SJCRH30 (cell line): ENCODE measurements around the gene SCAPER. TPM values are rescaled to one million over a fixed set of nuclear protein-coding genes. Genes with fewer than 3 reads are reported as not detected.

Experiments used
- DNase-seq, 2 experiments: peaks; one replicate each; pipeline ENCODE4 v3.0.0-alpha.2; 2015 to 2020
- H3K27ac ChIP-seq: fragments of 250-450 bp; sonication (Bioruptor Pico); 2 replicates; pipeline ENCODE4 v1.5.1; 2020; ENCODE audit warnings: mild to moderate bottlenecking, moderate library complexity
- H3K27me3 ChIP-seq: fragments of 250-450 bp; sonication (Bioruptor Pico); 2 replicates; pipeline ENCODE4 v1.5.1; 2020; ENCODE audit warnings: mild to moderate bottlenecking, moderate library complexity
- H3K36me3 ChIP-seq: fragments of 250-450 bp; sonication (Bioruptor Pico); 2 replicates; pipeline ENCODE4 v1.5.1; 2020; ENCODE audit warnings: mild to moderate bottlenecking, moderate library complexity
- H3K4me1 ChIP-seq: fragments of 250-450 bp; sonication (Bioruptor Pico); 2 replicates; pipeline ENCODE4 v1.5.1; 2020; ENCODE audit warnings: mild to moderate bottlenecking, moderate library complexity
- H3K4me3 ChIP-seq: fragments of 250-450 bp; sonication (Bioruptor Pico); 2 replicates; pipeline ENCODE4 v1.5.1; 2020; ENCODE audit warnings: mild to moderate bottlenecking, moderate library complexity
- H3K9me3 ChIP-seq: fragments of 250-450 bp; sonication (Bioruptor Pico); replicated peaks from 2 replicates; pipeline ENCODE4 v1.5.1; 2020; ENCODE audit warnings: mild to moderate bottlenecking, moderate library complexity
- total RNA-seq: library from RNA; depleted of rRNA; stranded (reverse); fragments of >200 nt; shearing (Covaris generic); gene quantifications from 2 replicates; pipeline ENCODE4 v1.2.3, GENCODE V29; 2014

SCAPER gene
- total RNA-seq, 1 experiment from 2014 or later = 15.1 TPM

GRCh38 chr15:76358453-76358852 lies 546.7 kb downstream of the SCAPER start:
- Histone ChIP-seq H3K27ac (no peak overlapping the region), H3K9me3 (no peaks in the 10 kb centered on the region), H3K36me3 (no peaks in the 10 kb centered on the region), H3K4me3 (no peak overlapping the region), H3K27me3 (no peaks in the 10 kb centered on the region), H3K4me1 (no peaks in the 10 kb centered on the region)
- no peak for DNase-seq

- no peaks in the 10 kb centered on the region for H3K4me1 ChIP-seq
- no peak overlapping the region for H3K27ac ChIP-seq
- no peaks in the 10 kb centered on the region for H3K36me3 ChIP-seq
- no peak for DNase-seq
- H3K27me3 ChIP-seq = no peaks in the 10 kb centered on the region
- no peak overlapping the region for H3K4me3 ChIP-seq
- no peaks in the 10 kb centered on the region for H3K9me3 ChIP-seq
Measured at GRCh38 chr15:76354823-76355440, 550.2 kb downstream of the SCAPER start.

- DNase-seq = no peak
- Histone ChIP-seq H3K9me3 (no peaks in the 10 kb centered on the region), H3K27ac (no peak overlapping the region), H3K36me3 (no peaks in the 10 kb centered on the region), H3K4me3 (no peak overlapping the region), H3K27me3 (no peaks in the 10 kb centered on the region), H3K4me1 (no peaks in the 10 kb centered on the region)
Measured at GRCh38 chr15:76353903-76354302, 551.2 kb downstream of the SCAPER start.

GRCh38 chr15:76353023-76353577 lies 552.0 kb downstream of the SCAPER start:
- no peaks in the 10 kb centered on the region for H3K27me3 ChIP-seq
- H3K4me1 ChIP-seq = no peaks in the 10 kb centered on the region
- no peaks in the 10 kb centered on the region for H3K9me3 ChIP-seq
- H3K36me3 ChIP-seq = no peaks in the 10 kb centered on the region
- no peak overlapping the region for H3K4me3 ChIP-seq
- no peak overlapping the region for H3K27ac ChIP-seq
- no peak for DNase-seq

- Histone ChIP-seq H3K27me3 (no peaks in the 10 kb centered on the region), H3K27ac (no peak overlapping the region), H3K4me3 (no peak overlapping the region), H3K9me3 (no peaks in the 10 kb centered on the region), H3K36me3 (no peaks in the 10 kb centered on the region), H3K4me1 (no peaks in the 10 kb centered on the region)
- no peak for DNase-seq
Measured at GRCh38 chr15:76349301-76350070, 555.7 kb downstream of the SCAPER start.

- Histone ChIP-seq H3K27me3 (no peaks in the 10 kb centered on the region), H3K4me3 (no peak overlapping the region), H3K27ac (no peak overlapping the region)
Measured at GRCh38 chr15:76347482-76348055, 557.6 kb downstream of the SCAPER start.

GRCh38 chr15:76346669-76347481 lies 558.3 kb downstream of the SCAPER start:
- Histone ChIP-seq H3K4me3 (no peak overlapping the region), H3K36me3 (peaks cover 4% of the 10 kb centered on the region), H3K27me3 (no peaks in the 10 kb centered on the region), H3K27ac (no peak overlapping the region), H3K9me3 (peaks cover 3% of the 10 kb centered on the region; the same call in 1 of the 2 replicates), H3K4me1 (no peaks in the 10 kb centered on the region)
- DNase-seq = no peak

More at GRCh38 chr15:76347482-76348055, 557.6 kb downstream of the SCAPER start:
- Histone ChIP-seq H3K36me3 (no peaks in the 10 kb centered on the region; the same call in 1 of the 2 replicates), H3K4me1 (no peaks in the 10 kb centered on the region), H3K9me3 (no peaks in the 10 kb centered on the region)
- DNase-seq = no peak

- peaks cover 7% of the 10 kb centered on the region for H3K36me3 ChIP-seq
- DNase-seq = no peak
- H3K4me1 ChIP-seq = no peaks in the 10 kb centered on the region
- no peaks in the 10 kb centered on the region for H3K27me3 ChIP-seq
- H3K9me3 ChIP-seq = peaks cover 3% of the 10 kb centered on the region; the same call in 1 of the 2 replicates
- no peak overlapping the region for H3K27ac ChIP-seq
- H3K4me3 ChIP-seq = no peak overlapping the region
Measured at GRCh38 chr15:76345880-76346668, 559.1 kb downstream of the SCAPER start.

GRCh38 chr15:76345583-76345879 lies 559.6 kb downstream of the SCAPER start:
- peaks cover 3% of the 10 kb centered on the region; the same call in 1 of the 2 replicates for H3K9me3 ChIP-seq
- DNase-seq = no peak
- peaks cover 8% of the 10 kb centered on the region for H3K36me3 ChIP-seq
- no peak overlapping the region for H3K4me3 ChIP-seq
- no peak overlapping the region for H3K27ac ChIP-seq
- no peaks in the 10 kb centered on the region for H3K4me1 ChIP-seq
- H3K27me3 ChIP-seq = no peaks in the 10 kb centered on the region

GRCh38 chr15:76344893-76345582 lies 560.1 kb downstream of the SCAPER start:
- H3K36me3 ChIP-seq = peaks cover 12% of the 10 kb centered on the region
- H3K27me3 ChIP-seq = no peaks in the 10 kb centered on the region
- H3K4me3 ChIP-seq = no peak overlapping the region
- H3K27ac ChIP-seq = no peak overlapping the region
- H3K4me1 ChIP-seq = no peaks in the 10 kb centered on the region
- H3K9me3 ChIP-seq = peaks cover 3% of the 10 kb centered on the region; the same call in 1 of the 2 replicates
- DNase-seq = no peak

GRCh38 chr15:76343313-76343996 lies 561.7 kb downstream of the SCAPER start:
- no peaks in the 10 kb centered on the region for H3K27me3 ChIP-seq
- no peak for DNase-seq
- peaks cover 12% of the 10 kb centered on the region for H3K36me3 ChIP-seq
- no peak overlapping the region for H3K4me3 ChIP-seq
- no peaks in the 10 kb centered on the region for H3K4me1 ChIP-seq
- H3K9me3 ChIP-seq = peaks cover 3% of the 10 kb centered on the region; the same call in 1 of the 2 replicates
- H3K27ac ChIP-seq = no peak overlapping the region

GRCh38 chr15:76342382-76343201 lies 562.5 kb downstream of the SCAPER start:
- H3K27ac ChIP-seq = no peak overlapping the region
- no peak for DNase-seq
- no peaks in the 10 kb centered on the region for H3K4me1 ChIP-seq
- peaks cover 3% of the 10 kb centered on the region; the same call in 1 of the 2 replicates for H3K9me3 ChIP-seq
- H3K36me3 ChIP-seq = peaks cover 12% of the 10 kb centered on the region
- H3K4me3 ChIP-seq = no peak overlapping the region
- H3K27me3 ChIP-seq = no peaks in the 10 kb centered on the region
